ENCODE results near the gene MYO9A.

MYO9A gene

DNA sequence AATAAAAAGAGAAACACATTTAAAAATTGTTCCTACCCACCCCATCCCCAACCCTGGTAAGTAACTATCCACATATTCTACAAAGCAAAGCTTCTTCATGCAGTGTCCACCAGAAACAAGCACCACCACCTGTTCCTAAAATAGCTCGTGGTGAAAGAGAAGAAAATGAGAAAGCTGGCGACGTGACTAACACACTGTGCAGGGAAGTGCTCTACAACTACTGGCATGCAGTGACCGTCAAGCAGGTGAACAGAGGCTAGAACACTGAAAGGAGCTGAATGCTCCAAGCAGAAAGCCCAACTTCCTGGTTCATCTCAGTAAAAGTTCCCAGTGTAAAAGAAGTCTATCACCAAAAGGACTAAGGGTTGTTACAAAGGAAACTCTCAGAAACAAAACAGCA is 226.9 kb downstream of the MYO9A start:
- Histone ChIP-seq H3K36me3 (ENCODE audit: control insufficient read depth in 2 of 2, insufficient read depth in 1 of 2, low read length in 2 of 2) (peaks cover 13 to 15% of the 10 kb centered on the region in 2 experiments), H3K9me3 (ENCODE audit: control insufficient read depth, insufficient read depth, low read depth, low read length) (no peaks in the 10 kb centered on the region), H3K4me3 (ENCODE audit: low read depth, low read length) (no peak overlapping the region), H3K27ac (ENCODE audit: extremely low read depth, low read depth, low read length) (no peak overlapping the region), H3K4me1 (ENCODE audit: control insufficient read depth, insufficient read depth, low read length) (0 out of 2 replicates have a peak, but pooled peaks cover 4% of the 10 kb centered on the region)
- CTCF ChIA-PET: no interaction called here
- POLR2A ChIA-PET: interaction anchor here (0.6 kb wide), 1 partner anchor 404 kb away, joined by 6 read pairs; no protein-coding TSS in a partner anchor
- TF ChIP-seq ZNF670 (tag by site-specific recombination; IDR thresholded peaks at IDR 0.05; ENCODE audit: low read depth): no peak
- TF ChIP-seq ZNF132 (tag by site-specific recombination; IDR thresholded peaks at IDR 0.05; ENCODE audit: borderline replicate concordance): no peak
- TF ChIP-seq BCL6B (tag by site-specific recombination; IDR thresholded peaks at IDR 0.05): no peak
- TF ChIP-seq HOXA7 (CRISPR knock-in tag; IDR thresholded peaks at IDR 0.05; ENCODE audit: borderline replicate concordance): no peak
- TF ChIP-seq ZNF148 (tag by site-specific recombination; IDR thresholded peaks at IDR 0.05; ENCODE audit: borderline replicate concordance): no peak
- no peak for TF ChIP-seq ZNF600 (tag by site-specific recombination; IDR thresholded peaks at IDR 0.05)
- TF ChIP-seq ZNF529 (tag by site-specific recombination; IDR thresholded peaks at IDR 0.05; ENCODE audit: insufficient replicate concordance): no peak
- no peak for TF ChIP-seq ZBTB20 (tag by site-specific recombination; IDR thresholded peaks at IDR 0.05)
- no peak for TF ChIP-seq ZNF211 (tag by site-specific recombination; IDR thresholded peaks at IDR 0.05; ENCODE audit: low read depth)
- TF ChIP-seq, protein P1, sequence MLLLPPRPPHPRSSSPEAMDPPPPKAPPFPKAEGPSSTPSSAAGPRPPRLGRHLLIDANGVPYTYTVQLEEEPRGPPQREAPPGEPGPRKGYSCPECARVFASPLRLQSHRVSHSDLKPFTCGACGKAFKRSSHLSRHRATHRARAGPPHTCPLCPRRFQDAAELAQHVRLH (tag by site-specific recombination; IDR thresholded peaks at IDR 0.05): no peak
- no peak for TF ChIP-seq ZNF571 (tag by site-specific recombination; IDR thresholded peaks at IDR 0.05)

DNA sequence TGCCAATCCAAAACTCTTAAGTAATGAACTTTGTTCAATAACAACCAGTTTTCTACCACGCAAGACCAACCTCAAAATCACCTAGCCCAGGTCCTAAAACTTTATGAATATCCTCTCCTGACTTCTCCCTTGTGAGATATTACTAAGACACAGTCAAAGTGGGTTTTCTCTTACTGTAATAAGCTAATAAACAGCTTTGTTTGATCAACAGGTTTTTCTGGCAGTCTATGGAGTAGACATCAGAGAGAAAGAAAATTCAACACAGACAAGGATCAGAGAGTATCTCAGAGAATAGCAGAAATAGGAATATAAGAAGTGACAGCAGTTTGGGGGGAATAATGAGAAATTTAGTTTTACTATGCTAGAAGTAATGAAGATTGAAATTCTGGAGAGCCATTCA is 228.0 kb downstream of the MYO9A start:
- TF ChIP-seq, protein P2, sequence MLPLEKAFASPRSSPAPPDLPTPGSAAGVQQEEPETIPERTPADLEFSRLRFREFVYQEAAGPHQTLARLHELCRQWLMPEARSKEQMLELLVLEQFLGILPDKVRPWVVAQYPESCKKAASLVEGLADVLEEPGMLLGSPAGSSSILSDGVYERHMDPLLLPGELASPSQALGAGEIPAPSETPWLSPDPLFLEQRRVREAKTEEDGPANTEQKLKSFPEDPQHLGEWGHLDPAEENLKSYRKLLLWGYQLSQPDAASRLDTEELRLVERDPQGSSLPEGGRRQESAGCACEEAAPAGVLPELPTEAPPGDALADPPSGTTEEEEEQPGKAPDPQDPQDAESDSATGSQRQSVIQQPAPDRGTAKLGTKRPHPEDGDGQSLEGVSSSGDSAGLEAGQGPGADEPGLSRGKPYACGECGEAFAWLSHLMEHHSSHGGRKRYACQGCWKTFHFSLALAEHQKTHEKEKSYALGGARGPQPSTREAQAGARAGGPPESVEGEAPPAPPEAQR (tag by site-specific recombination; IDR thresholded peaks at IDR 0.05): no peak
- TF ChIP-seq ZNF660 (tag by site-specific recombination; IDR thresholded peaks at IDR 0.05): no peak
- TF ChIP-seq SCRT1 (tag by site-specific recombination; IDR thresholded peaks at IDR 0.05; ENCODE audit: borderline replicate concordance): peak; percentile 59; the same call in 1 of the 2 replicates
- peak; percentile 84 for TF ChIP-seq SCRT2 (tag by site-specific recombination; IDR thresholded peaks at IDR 0.05)
- H3K4me3 ChIP-seq (ENCODE audit: low read depth, low read length): no peak overlapping the region
- no peaks in the 10 kb centered on the region for H3K9me3 ChIP-seq (ENCODE audit: control insufficient read depth, insufficient read depth, low read depth, low read length)
- H3K27ac ChIP-seq (ENCODE audit: extremely low read depth, low read depth, low read length): no peak overlapping the region
- POLR2A ChIA-PET: no interaction called here
- peaks cover 10 to 18% of the 10 kb centered on the region in 2 experiments for H3K36me3 ChIP-seq (ENCODE audit: control insufficient read depth in 2 of 2, insufficient read depth in 1 of 2, low read length in 2 of 2)
- H3K4me1 ChIP-seq (ENCODE audit: control insufficient read depth, insufficient read depth, low read length): 0 out of 2 replicates have a peak, but pooled peaks cover 4% of the 10 kb centered on the region
- CTCF ChIA-PET: interaction anchor here (0.6 kb wide), 1 partner anchor 332 kb away, joined by 5 read pairs; no protein-coding TSS in a partner anchor

DNA sequence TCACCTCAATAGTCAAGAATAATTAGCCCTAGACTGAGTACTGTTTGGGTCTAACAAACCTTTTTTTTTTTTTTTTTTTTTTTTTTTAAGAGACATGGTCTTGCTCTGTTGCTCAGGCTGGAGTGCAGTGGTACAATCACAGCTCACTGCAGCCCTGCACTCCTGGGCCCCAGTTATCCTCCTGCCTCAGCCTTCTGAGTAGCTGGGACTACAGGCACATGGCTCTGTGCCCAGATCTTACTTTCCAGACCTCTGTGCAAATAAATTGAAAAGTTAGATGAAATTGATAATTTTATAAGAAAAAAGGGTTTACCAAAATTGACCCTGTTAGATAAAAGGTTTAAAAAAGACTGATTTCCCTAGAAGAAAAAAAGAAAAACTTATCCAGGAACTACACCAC is 228.6 kb downstream of the MYO9A start:
- Histone ChIP-seq H3K4me3 (ENCODE audit: low read depth, low read length) (no peak overlapping the region), H3K4me1 (ENCODE audit: control insufficient read depth, insufficient read depth, low read length) (0 out of 2 replicates have a peak, but pooled peaks cover 4% of the 10 kb centered on the region), H3K9me3 (ENCODE audit: control insufficient read depth, insufficient read depth, low read depth, low read length) (no peaks in the 10 kb centered on the region), H3K27ac (ENCODE audit: extremely low read depth, low read depth, low read length) (no peak overlapping the region), H3K36me3 (ENCODE audit: control insufficient read depth in 2 of 2, insufficient read depth in 1 of 2, low read length in 2 of 2) (peaks cover 12 to 18% of the 10 kb centered on the region in 2 experiments)
- ChIA-PET CTCF (interaction anchor here (0.6 to 0.7 kb wide), 3 partner anchors 331 to 1575 kb away, joined by 4 to 6 read pairs (median 5); no protein-coding TSS in a partner anchor), POLR2A (no interaction called here)
- TF ChIP-seq RBAK (tag by site-specific recombination; IDR thresholded peaks at IDR 0.05) (no peak), ZNF174 (tag by site-specific recombination; IDR thresholded peaks at IDR 0.05) (no peak), ZNF155 (tag by site-specific recombination; IDR thresholded peaks at IDR 0.05) (no peak), ZNF335 (tag by site-specific recombination; conservative IDR thresholded peaks at IDR 0.05) (no peak), ZNF658 (tag by site-specific recombination; IDR thresholded peaks at IDR 0.05) (no peak), ZNF280D (tag by site-specific recombination; IDR thresholded peaks at IDR 0.05) (no peak), TRIM28 (IDR thresholded peaks at IDR 0.05; ENCODE audit: borderline replicate concordance, low read length) (no peak), KLF1 (tag by site-specific recombination; IDR thresholded peaks at IDR 0.05) (no peak)
